Activated CD4-positive, alpha-beta T cell treated with anti-CD3 and anti-CD28 coated beads, Interleukin-2, amount 10 ng/mL, durations not matched to agents 24 days and 14 days (primary cell): ENCODE data around the gene RNF43. TPM values are rescaled to one million over a fixed set of nuclear protein-coding genes. Genes with fewer than 3 reads are reported as not detected.
A peak's percentile ranks its signal among the peaks of the same experiment; 100 is the strongest.

Experiments
- DNase-seq: peaks from one replicate; pipeline ENCODE4 v3.0.0; 2022
- H3K27ac Mint-ChIP-seq: one replicate; pipeline ENCODE4 v1.8.0; 2022; ENCODE audit warnings: mild to moderate bottlenecking, mixed read lengths
- H3K27me3 Mint-ChIP-seq: one replicate; pipeline ENCODE4 v1.8.0; 2022; ENCODE audit warnings: mixed read lengths
- H3K36me3 Mint-ChIP-seq: one replicate; pipeline ENCODE4 v1.8.0; 2022; ENCODE audit warnings: low read depth, mild to moderate bottlenecking, mixed read lengths
- H3K4me1 Mint-ChIP-seq: one replicate; pipeline ENCODE4 v1.8.0; 2021; ENCODE audit warnings: mixed read lengths
- H3K4me3 Mint-ChIP-seq: one replicate; pipeline ENCODE4 v1.8.0; 2022; ENCODE audit warnings: mild to moderate bottlenecking, moderate library complexity, mixed read lengths
- H3K9me3 Mint-ChIP-seq: one replicate; pipeline ENCODE4 v1.8.0; 2021; ENCODE audit warnings: mixed read lengths
- intact Hi-C: fragments of 100-400 bp; cut with micrococcal nuclease; formaldehyde crosslinking; loops from one replicate; pipeline ENCODE4 v1.15.1; 2023
- total RNA-seq: library from RNA; stranded (reverse); gene quantifications from 2 replicates; pipeline ENCODE4 v1.2.3, GENCODE V29; 2022

RNF43 gene
- total RNA-seq, 1 donor from 2014 or later: 1.6 TPM

DNA sequence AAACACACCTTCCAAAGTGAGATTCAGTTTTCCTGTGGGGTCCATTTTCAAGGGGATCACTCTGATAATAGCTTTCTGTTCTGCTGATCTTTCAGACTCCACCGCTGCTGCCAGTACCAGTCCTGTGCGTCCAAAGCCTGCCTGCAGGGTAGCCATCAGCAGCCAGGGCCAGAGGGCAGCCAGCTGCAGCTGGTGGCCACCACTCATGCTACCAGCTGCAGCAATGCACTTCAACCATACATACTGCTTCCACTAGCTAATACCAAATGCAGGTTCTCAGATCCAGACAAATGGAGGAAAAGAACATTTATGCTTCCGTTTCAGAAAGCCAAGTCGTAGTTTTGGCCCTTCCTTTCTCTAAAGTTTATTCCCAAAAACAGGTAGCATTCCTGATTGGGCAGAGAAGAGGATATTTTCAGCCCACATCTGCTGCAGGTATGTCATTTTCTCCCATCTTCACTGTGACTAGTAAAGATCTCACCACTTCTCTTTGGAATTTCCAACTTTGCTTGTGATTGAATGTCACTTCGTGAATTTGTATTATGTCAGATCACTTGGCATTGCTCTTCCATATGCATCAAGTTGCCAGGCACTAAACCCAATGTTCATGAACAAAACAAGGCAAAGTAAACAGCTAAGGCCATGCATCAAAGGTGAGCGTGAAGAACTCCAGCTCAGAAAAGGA is 1.8 kb downstream of the RNF43 start:
- no peak overlapping the region for H3K4me3 Mint-ChIP-seq

DNA sequence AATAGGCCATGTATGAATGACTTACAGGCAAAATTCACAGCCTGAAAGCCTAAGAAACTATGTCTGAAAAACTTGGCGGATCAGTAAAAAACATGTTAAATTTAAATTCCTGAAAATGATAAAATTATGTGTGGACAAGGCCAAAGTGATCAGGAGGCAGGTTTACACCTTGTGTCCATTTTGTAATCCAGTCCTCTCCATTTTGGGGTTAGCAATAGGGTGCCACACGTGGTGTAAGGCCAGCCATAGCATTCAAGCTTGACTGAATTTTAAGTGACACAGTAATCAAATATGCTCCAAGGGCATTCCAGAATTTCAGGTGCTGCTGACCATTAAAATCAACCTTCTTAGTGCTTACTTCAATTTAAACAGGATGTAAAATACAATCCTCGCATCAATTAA is 2.7 kb downstream of the RNF43 start:
- Mint-ChIP-seq H3K9me3 (no peaks in the 10 kb centered on the region), H3K27ac (peak overlapping the region; percentile 22), H3K36me3 (no peaks in the 10 kb centered on the region), H3K4me1 (peaks cover 35% of the 10 kb centered on the region), H3K4me3 (no peak overlapping the region), H3K27me3 (no peaks in the 10 kb centered on the region)
- intact Hi-C loops: no loop called here
- no peak for DNase-seq

More for the DNA sequence above, 1.8 kb downstream of the RNF43 start:
- H3K27ac Mint-ChIP-seq: no peak overlapping the region
- H3K27me3 Mint-ChIP-seq: no peaks in the 10 kb centered on the region
- no peaks in the 10 kb centered on the region for H3K36me3 Mint-ChIP-seq
- peaks cover 35% of the 10 kb centered on the region for H3K4me1 Mint-ChIP-seq
- intact Hi-C loops: no loop called here
- H3K9me3 Mint-ChIP-seq: no peaks in the 10 kb centered on the region
- no peak for DNase-seq

DNA sequence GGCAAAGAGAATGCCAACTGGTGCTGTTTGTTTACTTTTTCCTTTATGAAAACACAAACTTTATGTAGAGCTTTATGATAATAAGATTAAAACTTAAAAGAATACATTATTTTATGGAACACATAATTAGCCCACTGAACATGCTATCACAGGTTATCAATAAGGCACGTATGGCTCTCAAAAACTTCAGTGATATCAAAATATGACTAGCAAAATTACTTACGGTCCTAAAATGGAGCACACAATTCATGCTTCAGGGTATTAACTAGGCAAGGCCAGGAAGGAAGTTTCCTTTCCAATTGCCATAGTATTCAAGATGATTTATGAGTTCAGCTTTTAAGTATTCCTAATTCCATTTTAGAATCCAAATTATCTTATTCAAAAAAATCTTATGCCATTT is 3.6 kb downstream of the RNF43 start:
- no peaks in the 10 kb centered on the region for H3K27me3 Mint-ChIP-seq
- intact Hi-C loops: loop anchor here (1.0 to 2.0 kb wide), 5 partner anchors 11 to 84 kb away; partner anchors contain the start of gene SUPT4H1
- no peaks in the 10 kb centered on the region for H3K9me3 Mint-ChIP-seq
- no peaks in the 10 kb centered on the region for H3K36me3 Mint-ChIP-seq
- DNase-seq: no peak
- H3K27ac Mint-ChIP-seq: peak overlapping the region; percentile 86
- peaks cover 35% of the 10 kb centered on the region for H3K4me1 Mint-ChIP-seq
- H3K4me3 Mint-ChIP-seq: no peak overlapping the region

DNA sequence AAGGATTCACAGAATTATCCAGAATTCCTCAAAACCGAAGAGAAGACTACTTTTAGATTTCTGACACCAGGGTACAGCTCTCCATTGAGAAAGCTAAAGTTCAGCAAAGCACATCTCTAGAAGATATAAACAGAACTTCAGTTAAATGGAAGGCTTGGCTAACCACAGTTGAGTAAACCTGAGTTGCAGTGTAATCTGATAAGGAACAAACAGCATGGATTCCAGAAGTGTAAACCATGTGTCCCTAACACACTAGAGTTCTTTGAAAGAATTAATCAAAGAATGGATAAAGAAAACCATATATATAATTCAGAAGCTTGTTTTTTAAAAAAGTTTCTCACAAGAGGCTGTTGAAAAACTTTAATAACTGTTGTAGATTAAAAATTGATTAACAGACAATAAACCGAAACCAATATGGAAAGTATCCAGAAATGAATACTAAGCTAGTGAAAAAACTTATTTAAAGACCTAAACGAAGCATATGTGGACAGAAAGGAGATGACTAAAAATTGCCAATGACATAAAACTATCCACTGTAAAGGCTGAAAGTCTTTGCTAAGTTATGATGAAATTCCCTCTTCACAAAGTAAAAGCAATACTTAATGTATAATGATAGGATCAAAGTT is 4.3 kb downstream of the RNF43 start:
- peaks cover 33% of the 10 kb centered on the region for H3K4me1 Mint-ChIP-seq
- intact Hi-C loops: loop anchor here (1.0 to 2.0 kb wide), 5 partner anchors 11 to 84 kb away; partner anchors contain the start of gene SUPT4H1
- DNase-seq: no peak
- H3K27ac Mint-ChIP-seq: peak overlapping the region; percentile 86
- H3K36me3 Mint-ChIP-seq: no peaks in the 10 kb centered on the region
- H3K4me3 Mint-ChIP-seq: peak overlapping the region; percentile 45
- H3K27me3 Mint-ChIP-seq: no peaks in the 10 kb centered on the region
- no peaks in the 10 kb centered on the region for H3K9me3 Mint-ChIP-seq

DNA sequence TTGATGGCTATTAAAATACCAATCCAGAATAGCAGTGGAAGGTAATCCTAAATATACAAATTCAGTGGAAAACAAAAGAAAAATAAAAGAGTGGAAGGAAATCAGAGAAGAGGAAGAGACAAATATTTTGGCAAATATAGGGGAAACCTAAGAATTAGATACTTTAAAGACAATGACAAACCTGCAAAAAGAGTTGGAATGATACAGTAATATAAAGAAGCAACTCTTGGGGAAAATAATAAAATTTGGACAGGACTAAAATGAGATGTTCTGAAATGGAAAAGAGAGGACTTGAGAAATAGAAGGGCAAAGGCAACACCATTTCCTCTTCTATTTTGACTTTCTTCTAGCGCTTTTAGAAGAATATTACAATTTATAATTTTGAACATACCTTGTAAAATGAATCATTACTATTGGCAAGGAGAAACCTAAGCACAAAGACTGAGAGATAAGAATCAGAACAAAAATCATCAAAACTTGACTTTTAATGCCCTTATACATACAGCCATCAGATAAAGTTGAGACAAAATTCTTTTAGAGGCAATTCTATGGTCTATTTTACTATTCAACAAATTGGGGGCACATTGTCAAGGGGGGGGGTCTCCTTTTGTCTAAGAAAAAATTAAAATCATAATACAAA is 5.2 kb downstream of the RNF43 start:
- H3K27me3 Mint-ChIP-seq: no peaks in the 10 kb centered on the region
- peaks cover 25% of the 10 kb centered on the region for H3K4me1 Mint-ChIP-seq
- H3K4me3 Mint-ChIP-seq: peak overlapping the region; percentile 42
- intact Hi-C loops: loop anchor here (2.0 kb wide), 1 partner anchor 67 kb away; no protein-coding TSS in a partner anchor
- no peaks in the 10 kb centered on the region for H3K36me3 Mint-ChIP-seq
- H3K27ac Mint-ChIP-seq: peak overlapping the region; percentile 86
- DNase-seq: no peak
- no peaks in the 10 kb centered on the region for H3K9me3 Mint-ChIP-seq

DNA sequence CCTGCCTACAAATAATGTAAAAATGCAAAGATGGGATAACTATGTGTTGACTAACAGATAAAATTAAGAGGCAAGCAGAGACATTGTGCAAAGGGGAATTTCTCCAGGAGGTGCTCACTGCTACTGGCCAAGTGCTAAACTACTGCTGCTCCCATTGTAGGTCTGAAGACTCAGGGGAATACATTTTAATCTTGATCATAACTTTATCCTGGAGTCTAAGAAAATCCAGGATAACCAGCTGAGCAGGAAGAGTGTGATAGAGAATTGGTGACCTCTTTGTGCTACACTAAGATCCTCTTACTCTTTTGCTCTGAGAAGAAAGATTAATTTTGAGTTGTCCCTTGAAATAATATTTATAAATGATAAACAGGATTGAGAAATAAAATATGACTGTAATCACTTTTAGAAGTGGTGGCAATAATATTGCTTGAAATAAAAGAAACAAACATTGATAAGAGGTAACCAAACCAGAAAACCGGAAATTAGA is 5.9 kb downstream of the RNF43 start:
- Mint-ChIP-seq H3K27me3 (no peaks in the 10 kb centered on the region), H3K4me3 (no peak overlapping the region), H3K27ac (no peak overlapping the region), H3K4me1 (peaks cover 22% of the 10 kb centered on the region), H3K36me3 (no peaks in the 10 kb centered on the region), H3K9me3 (no peaks in the 10 kb centered on the region)
- DNase-seq: no peak
- intact Hi-C loops: no loop called here

DNA sequence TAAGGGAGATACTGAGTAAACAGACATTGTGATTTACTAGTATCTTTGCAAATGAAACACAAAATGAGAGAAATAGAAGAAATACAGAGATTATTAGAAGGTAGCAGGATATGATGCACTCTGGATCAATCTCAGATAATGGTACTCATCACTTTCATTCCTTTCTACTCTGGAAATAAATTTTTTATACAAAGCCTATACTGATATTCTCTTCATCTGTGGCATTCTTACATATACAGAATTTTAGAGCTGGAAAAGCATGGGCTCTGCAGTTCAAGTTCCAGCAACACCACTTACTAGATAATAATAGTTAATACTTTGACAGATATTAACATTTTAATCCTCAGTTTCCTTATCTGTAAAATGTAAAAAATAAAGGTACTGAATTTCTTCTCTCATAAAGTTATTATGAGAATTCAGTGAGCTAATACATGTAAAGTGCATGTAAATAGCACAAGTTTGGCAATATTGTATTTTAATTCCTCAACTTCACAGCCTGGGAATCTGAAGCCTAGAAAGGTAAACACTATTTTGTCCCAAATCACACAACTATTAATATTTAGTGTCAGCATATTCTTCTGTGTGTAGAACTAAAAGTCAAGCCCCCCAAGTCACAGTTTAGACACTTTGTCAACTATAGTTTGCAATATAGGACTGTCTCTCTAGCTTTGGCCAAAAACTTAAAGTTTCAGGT is 6.5 kb downstream of the RNF43 start:
- Mint-ChIP-seq H3K27me3 (no peaks in the 10 kb centered on the region), H3K27ac (no peak overlapping the region), H3K9me3 (no peaks in the 10 kb centered on the region), H3K36me3 (no peaks in the 10 kb centered on the region), H3K4me3 (no peak overlapping the region), H3K4me1 (peaks cover 19% of the 10 kb centered on the region)
- no peak for DNase-seq
- intact Hi-C loops: no loop called here

DNA sequence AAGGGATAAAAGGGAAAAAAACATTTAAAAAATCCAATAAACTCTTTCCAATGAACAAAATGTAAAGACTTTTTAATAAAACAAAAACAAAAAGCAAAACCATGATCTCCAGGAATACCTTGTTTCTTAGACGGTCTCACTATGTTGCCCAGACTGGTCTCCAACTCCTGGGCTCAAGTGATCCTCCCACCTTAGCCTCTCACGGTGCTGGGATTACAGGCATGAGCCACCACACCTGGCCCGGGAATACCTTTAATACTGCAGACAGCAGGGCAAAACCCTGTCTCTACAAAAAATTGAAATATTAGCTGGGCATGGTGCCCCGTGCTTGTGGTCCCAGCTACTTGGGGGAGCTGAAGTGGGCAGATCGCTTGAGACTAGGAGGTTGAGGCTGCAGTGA is 7.9 kb downstream of the RNF43 start:
- no peak for DNase-seq
- Mint-ChIP-seq H3K27me3 (no peaks in the 10 kb centered on the region), H3K27ac (no peak overlapping the region), H3K4me3 (no peak overlapping the region), H3K4me1 (peaks cover 19% of the 10 kb centered on the region), H3K9me3 (no peaks in the 10 kb centered on the region), H3K36me3 (no peaks in the 10 kb centered on the region)
- intact Hi-C loops: no loop called here

DNA sequence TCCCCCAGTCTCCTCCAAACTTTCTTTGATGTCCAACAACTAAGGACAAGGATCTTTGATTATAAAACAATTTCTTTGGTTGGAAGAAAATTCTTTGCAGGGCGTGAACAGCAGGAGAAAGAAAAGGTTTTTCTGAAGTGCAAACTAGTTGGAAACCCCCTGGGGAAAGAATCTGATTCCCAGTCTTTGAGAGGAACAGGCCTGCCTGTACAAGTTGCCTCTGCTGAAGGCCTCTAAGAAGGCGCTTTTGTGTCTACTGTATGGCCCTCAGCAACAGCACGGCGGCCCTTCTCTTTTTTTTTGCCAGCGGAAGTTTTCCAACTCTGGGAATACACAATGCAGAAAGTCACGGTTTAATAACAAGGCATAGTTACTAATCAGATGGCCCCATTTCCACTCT is 14.0 kb downstream of the RNF43 start:
- DNase-seq: no peak
- Mint-ChIP-seq H3K36me3 (no peaks in the 10 kb centered on the region), H3K27ac (no peak overlapping the region), H3K4me1 (peaks cover 12% of the 10 kb centered on the region), H3K9me3 (no peaks in the 10 kb centered on the region), H3K4me3 (no peak overlapping the region), H3K27me3 (no peaks in the 10 kb centered on the region)
- intact Hi-C loops: no loop called here

DNA sequence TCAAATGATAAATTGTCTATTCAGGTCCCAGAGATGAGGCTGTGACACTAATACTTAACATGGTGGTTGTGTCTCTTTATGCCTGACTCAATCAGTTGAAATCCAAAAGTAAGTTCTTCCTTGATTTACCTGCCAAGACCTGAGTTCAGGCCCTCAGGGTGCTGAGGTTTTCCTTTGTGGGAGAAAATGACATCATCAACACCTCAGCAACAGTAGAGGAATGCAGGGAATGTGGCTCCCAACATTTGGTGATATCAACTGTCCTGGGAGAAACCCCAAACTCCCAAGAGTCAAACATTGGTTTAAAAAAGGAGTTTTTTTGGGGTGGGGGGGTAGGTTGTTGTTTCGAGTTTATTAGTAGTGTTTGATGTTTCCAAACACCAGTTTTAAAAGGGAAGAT is 14.7 kb downstream of the RNF43 start:
- Mint-ChIP-seq H3K4me1 (peaks cover 12% of the 10 kb centered on the region), H3K36me3 (no peaks in the 10 kb centered on the region), H3K9me3 (no peaks in the 10 kb centered on the region), H3K27me3 (no peaks in the 10 kb centered on the region), H3K27ac (no peak overlapping the region), H3K4me3 (no peak overlapping the region)
- intact Hi-C loops: loop anchor here (1.0 kb wide), 1 partner anchor 11 kb away; no protein-coding TSS in a partner anchor
- DNase-seq: no peak

DNA sequence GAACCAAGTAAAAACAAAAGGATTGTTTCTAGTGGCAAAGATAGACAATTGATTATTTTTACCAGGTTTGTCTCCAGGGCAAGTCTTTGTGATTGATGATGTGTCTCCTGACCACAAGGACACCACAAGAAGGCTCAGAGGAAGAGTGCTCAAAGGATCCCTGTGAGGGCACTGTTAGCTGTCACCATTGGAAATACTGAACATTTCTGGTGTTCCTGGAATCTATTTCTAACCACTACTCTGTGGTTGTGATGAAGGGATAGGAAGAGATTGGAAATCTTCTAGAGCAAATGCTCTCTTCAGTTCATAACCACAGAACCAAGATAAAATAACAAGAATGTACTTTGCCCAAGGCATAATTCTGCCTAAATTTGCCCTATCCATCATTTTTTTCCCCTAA is 15.3 kb downstream of the RNF43 start:
- DNase-seq: peak; percentile 66
- intact Hi-C loops: loop anchor here (1.0 kb wide), 1 partner anchor 11 kb away; no protein-coding TSS in a partner anchor
- Mint-ChIP-seq H3K27ac (peak overlapping the region; percentile 48), H3K4me3 (peak overlapping the region; percentile 11), H3K36me3 (no peaks in the 10 kb centered on the region), H3K4me1 (peaks cover 12% of the 10 kb centered on the region), H3K27me3 (no peaks in the 10 kb centered on the region), H3K9me3 (no peaks in the 10 kb centered on the region)

DNA sequence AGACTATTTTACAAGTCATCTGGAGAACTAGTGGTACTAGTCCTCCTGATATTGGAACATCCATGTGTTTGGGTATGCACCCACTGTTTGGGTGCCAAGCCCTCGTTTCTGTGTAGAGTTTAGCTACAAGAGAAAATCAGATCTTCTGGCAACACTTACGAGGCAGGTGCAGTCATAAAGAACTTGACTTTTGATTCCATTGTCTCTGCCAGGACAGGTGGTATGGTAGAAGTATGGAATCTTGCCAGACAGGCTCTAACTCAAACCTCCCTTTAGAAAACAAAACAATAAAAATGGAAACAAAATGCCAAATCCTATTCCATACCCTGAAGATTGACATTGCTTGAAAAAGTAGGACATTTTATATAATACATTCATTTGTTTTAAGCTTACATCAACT is 16.0 kb downstream of the RNF43 start:
- Mint-ChIP-seq H3K4me3 (no peak overlapping the region), H3K27me3 (peaks cover 2% of the 10 kb centered on the region), H3K9me3 (no peaks in the 10 kb centered on the region), H3K4me1 (peaks cover 12% of the 10 kb centered on the region), H3K27ac (no peak overlapping the region), H3K36me3 (no peaks in the 10 kb centered on the region)
- intact Hi-C loops: no loop called here
- DNase-seq: no peak

DNA sequence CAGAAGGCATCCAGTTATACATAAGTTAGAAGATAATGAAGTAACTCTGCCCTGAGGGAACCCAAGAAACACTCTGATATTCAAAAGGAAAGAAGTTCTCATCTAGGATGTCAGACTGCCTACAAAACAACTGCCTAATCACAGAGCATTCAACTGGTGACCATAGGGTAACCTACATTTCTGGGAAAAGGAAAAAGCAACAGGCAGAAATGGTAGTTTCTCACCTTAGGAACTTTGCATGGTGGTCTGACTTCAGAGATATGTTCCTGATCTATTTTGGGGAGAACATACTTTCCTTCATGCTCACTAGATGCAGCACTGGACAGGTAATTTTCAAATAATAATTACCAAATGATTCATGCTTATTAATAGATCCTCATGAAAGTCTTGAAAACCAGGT is 16.5 kb downstream of the RNF43 start:
- intact Hi-C loops: no loop called here
- Mint-ChIP-seq H3K4me3 (no peak overlapping the region), H3K4me1 (peaks cover 12% of the 10 kb centered on the region), H3K27ac (no peak overlapping the region), H3K27me3 (peaks cover 4% of the 10 kb centered on the region), H3K36me3 (no peaks in the 10 kb centered on the region), H3K9me3 (no peaks in the 10 kb centered on the region)
- DNase-seq: no peak
